ENCODE measurements around the gene ITGAV. TPM values are rescaled to one million over a fixed set of nuclear protein-coding genes. Genes with fewer than 3 reads are reported as not detected.

ITGAV gene
- total RNA-seq, 1 donor from 2014 or later, result 188 TPM

DNA sequence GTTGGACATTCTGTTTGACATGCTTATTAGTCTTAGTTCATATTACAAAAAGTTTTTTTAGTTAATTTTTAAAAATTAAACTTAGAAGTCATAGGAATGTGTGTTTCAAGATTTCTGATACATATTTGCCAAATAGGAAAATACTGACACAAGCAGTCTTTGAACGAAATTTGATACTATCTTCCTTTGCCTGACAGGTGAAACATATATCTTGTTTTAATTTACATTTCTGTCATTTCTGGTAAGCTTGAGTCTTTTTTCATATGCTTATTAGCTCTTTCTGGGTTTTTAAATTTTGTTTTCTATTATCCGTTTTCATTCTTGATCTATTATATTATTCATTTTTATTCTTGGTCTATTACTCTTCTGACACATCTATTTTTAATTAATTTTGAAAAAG, 24.5 kb downstream of the ITGAV start:
- no peak for DNase-seq

DNA sequence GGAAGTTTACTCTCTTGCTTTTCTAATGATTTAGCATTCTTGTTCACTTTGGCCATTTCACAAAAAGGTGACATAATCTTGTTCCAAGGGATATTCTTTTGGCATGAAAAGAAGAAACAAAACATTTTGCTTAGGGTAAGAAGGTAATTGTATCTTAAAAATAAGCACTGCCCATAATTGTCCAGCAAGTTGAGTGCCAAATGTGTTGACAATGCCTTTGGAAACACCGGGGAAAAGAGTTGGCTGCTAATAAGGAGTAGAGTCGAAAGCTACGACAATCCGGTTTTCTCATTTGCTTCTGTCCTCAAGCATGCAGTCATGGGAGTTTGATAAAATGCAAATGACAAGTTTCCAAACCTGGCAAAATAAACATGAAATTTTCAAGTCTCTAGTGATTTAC, 27.3 kb downstream of the ITGAV start:
- no peak for DNase-seq

DNA sequence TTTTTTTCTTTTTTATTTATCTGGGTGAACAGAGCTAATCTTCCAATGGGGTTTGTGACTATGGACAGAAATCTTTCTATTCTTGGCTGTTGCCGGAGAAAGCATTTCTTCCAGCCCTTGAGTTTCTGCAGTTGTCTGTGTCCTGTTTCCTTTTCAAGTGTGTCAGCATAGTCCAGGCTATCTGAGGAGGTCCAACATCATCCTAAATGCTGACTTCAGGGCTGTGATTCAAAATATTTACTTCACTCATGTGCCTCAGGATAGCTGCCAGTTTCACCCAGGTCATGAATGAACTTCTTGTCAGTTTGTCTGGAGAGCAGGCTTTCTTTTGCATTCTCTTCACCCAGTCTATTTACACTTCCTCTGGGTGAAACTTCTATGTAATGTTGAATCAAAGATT, 27.9 kb downstream of the ITGAV start:
- DNase-seq, result no peak

DNA sequence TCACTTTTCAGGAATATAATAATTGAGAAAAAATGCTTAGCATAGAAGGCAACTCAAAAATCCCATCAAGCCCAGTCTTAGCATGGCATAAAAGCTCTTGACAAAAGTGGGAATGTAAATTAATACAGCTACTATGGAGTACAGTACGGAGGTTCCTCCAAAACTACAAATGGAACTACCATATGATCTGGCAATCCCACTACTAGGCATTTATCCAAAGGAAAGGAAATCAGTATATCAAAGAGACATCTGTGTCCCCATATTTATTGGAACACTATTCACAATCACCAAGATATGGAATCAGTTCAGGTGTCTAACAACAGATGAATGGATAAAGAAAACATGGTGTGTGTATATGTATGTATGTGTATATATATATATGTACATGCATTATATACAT, 28.8 kb downstream of the ITGAV start:
- no peak for DNase-seq

DNA sequence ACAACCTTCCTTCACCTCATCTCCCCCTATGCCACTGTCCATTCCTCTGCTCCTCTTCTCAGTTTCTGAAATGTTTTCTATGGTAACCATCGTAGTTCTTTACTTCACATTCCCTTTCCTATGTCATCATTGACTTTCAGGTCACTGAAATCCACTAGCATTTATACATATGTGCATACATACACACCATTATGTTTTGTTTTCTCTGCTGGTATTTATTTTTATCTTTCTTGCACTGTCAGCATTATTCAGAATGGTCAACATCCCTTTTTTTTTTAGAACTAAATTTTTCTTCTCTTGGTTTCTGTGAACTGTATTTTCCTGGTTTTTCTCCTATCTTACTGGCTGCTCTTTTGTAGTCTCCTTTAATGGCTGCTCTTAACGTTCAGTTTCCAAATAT, 33.2 kb downstream of the ITGAV start:
- DNase-seq, result no peak

DNA sequence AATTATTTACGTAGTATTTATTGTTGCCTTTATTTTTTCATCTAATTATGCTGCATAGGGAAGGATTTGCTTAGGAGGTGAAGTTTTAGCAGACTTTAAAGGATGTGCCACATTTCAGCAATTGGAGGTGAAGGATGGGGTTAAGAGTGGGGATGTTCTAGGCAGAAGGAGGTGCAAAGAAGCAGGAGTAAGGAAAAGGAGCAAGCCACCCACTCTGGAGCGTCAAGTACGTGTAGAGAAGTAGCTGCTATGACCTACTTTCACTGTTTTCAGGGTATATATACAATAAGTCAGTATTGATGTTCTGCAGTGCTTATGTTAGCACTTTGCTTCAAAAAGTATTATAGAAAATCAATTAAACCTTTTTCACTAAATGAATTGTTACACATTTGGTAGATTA, 34.4 kb downstream of the ITGAV start:
- no peak for DNase-seq

DNA sequence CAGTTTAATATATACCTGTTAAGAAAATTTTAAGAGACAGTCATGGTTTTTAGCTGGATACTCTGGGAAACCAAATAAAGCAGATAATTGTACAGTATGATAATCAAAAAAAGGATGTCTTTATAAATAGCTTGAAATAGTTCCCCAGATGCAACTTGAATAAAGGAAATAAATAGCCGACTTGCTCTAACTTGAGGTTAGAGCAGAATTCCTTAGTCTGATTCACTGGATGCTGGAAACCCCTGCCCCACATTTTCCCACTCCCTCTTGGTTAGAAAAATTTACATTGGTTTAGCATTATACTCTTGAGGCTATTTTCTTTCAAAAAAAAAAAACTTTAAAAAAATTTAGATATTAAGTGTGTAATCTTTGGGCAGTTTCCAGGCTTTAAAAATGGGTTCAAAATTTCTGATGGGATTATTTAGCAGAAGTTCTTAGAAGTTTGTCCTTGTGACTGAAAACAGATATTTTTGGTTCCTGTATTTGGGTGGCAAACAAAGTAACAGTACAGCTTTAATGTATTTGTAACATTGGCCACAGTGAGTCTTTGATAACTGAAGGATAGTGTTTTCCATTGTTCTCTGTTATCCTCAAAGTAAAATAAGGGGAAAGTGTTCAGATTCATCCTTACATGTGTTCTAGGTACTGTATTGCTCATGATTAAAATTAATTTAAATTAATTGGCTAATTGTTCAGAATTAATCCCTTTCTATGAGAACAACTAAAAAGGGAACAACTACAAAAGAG, 39.6 kb downstream of the ITGAV start:
- no peak for DNase-seq

DNA sequence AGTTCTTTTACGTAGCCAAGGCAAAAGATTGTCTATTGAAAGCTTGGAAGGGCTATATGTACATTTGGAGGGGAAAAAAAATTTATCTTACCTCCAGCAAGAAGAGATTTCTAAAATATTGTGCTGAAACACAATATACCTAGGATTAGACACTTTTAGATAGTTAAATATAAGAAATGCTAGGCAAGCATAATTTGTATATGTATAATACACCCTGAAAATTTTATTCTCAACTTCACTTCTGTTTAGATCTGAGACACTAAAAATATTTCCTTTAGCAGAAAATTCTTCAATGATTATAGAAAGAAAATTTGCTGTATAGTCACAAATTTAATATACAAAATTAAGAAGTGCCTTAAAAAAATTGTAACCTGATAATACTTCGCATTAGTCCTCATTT, 42.6 kb downstream of the ITGAV start:
- no peak for DNase-seq

DNA sequence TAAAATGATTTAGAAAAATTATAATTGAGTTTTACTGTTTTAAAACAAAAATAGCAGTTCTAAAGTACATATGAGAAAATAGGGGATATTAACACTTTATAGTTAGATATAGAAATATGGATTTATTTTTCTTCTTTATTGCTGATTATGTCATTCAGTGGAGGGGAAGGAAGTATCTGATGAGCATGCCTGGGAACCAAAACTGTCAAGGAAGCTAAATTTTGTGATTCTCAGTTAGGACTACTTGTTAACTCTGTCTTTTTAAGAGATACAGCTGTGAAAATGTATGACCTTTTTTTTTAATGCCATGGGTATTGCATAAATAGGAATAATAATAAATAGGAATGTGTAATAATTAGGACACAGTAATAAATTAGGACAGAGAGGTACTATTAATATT, 44.8 kb downstream of the ITGAV start:
- peak; percentile 17 for DNase-seq

DNA sequence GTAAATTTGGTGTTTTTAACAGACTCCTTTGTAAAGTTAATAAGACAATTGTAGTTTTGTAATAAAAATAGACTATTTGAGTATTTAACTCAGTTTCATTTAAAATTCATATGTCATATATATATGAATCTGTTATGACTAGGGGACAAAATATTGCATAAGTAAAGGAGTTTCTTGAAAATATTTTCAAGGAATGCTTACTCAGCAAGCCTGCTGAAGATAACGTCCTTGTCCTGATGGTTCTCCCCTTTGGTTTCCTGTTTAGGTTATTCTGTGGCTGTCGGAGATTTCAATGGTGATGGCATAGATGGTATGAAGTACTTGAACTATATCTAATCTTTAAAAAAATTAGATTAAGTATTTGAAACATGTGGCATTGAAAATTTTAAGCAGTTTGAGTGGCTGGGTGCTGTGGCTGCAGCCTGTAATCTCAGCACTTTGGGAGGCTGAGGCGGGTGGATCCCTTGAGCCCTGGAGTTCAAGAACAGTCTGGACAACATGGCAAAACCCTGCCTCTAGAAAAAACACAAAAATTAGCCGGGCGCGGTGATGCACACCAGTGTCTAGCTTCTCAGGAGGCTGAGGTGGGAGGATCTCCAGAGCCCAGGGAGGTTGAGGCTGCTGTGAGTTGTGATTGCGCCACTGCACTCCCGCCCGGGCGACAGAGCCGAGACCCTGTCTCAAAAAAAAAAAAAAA, 47.1 kb downstream of the ITGAV start:
- no peak for DNase-seq

DNA sequence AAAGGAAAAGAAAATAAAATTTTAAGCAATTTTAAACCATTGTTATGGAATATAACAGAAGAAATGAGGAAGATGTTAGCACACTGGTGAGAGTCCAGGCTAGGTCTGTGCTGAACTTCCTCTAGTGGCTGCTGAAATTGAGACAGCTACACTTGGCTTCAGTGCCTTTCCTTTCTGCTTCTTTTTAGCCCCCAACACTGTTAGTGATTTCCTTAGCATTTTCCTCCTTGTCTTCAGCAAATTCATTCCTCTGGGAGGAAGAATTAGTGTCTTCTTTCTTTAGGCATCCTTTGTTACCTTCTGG, 47.6 kb downstream of the ITGAV start:
- no peak for DNase-seq

DNA sequence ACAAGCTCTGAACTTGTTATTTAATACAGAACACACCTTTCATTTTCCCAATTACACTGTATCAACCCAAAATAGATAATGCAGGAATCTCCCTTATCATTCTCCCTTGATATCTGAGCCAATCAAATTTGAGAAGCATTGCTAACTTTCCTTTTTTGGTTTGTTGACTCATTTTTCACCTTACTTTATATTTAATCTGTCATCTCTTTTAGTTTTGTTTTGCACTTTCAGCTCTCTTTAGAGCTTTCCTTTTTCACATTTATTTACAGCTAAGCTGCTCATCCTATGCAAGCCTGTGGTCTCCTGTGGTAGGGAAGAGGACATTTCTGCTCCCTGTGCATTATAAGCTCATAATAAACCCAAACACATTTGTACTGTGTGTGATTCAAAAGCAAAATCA, 50.1 kb downstream of the ITGAV start:
- no peak for DNase-seq

DNA sequence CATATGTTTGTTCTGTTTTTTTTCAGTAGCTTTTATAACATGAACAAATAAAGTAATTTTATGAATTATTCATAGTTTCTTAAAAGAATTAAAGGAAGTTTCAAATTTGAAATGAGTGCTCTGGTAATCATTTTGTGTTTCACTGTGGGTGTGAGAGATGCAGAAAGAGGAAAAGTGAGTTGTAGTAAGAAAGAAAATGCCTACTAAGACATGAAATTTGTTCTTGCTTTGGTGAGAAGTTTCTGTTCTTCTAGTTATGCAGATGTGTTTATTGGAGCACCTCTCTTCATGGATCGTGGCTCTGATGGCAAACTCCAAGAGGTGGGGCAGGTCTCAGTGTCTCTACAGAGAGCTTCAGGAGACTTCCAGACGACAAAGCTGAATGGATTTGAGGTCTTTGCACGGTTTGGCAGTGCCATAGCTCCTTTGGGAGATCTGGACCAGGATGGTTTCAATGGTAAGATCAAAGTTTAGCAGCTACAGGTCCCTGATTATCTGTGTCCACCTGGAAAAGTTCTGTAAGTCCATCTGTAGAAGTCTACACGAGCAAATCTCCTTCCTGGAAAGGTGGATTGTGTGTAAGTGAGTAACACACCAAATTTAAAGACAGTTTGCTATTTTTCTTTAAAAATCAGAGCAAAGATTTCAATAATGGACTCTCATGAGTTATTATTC, 51.4 kb downstream of the ITGAV start:
- no peak for DNase-seq

DNA sequence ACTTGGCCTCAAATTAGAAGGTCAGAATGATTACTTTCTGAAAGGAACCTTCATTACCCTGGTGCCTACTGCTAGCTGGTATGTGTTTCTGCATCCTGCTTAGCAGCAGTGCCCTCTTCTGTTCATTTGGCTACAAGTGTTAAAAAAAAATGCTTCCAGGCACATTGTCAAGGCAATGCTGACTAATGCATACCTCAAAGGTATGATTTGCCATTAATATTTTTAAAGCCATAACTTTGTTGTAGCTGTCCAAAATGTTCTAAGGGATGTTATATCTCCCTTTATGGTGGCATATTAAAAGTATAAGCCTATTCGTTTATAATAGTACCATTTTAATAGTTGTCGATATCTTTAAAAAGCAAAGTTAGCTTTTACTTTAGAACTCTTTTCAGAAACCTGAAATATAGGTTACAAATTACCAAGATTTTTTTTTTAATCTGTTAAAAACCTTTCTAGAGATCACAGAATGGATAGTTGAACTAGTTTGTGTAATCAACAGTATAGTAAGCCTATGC, 52.0 kb downstream of the ITGAV start:
- DNase-seq, result peak; percentile 87

DNA sequence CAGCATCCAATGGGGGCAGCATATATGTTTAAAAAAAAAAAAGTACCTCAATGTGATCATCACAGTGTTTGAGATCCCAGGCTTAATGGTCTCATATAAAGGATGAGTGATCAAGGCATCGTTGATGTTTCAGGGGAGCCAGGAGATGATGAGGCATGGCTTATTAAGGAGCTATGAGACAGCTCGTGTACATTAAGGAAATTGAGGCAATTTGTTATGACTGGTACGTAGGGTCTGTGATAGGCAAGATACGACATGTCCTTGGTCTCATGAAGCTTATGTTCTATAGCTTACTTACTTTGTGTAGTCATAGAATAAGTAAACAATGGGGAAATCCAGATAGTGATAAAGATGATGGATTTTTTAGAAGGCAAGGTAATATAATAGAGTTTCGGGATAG, 54.9 kb downstream of the ITGAV start:
- no peak for DNase-seq

DNA sequence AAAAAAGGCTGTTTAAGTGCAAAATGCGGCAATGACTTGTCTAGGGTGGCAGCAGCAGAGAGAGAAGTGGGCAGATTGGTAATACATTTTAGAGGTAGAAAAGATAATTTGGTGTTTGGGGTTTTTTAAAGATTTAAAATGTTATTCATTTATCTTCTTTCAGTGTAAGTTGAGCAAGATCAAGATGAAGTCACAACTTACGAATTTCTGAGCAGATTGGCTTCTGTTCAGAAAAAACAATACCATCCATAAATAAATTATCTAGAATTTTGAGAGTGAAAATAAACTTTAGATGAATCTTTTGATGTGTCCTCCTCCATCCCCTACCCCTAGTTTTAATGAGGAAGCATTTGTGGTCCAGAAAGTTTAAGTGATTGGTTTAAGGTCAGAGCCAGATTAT, 56.1 kb downstream of the ITGAV start:
- no peak for DNase-seq

DNA sequence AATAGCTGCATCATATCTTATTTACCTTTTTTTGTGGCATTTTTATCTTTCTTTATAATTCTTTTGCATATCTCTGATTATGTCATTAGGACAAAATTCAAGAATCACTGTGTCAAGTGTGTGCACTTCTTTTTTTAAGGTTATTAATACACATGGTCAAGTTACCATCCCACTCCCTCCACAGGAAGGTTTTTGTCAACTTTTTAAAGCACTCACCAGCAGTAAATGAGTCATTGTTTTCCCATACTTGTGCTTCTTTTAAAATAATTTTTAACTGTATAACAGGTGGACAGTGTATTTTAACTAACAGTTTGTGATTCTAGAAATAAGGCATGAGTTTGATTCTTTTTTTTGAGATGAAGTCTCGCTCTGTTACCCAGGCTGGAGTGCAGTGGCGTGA, 58.3 kb downstream of the ITGAV start:
- DNase-seq, result no peak

DNA sequence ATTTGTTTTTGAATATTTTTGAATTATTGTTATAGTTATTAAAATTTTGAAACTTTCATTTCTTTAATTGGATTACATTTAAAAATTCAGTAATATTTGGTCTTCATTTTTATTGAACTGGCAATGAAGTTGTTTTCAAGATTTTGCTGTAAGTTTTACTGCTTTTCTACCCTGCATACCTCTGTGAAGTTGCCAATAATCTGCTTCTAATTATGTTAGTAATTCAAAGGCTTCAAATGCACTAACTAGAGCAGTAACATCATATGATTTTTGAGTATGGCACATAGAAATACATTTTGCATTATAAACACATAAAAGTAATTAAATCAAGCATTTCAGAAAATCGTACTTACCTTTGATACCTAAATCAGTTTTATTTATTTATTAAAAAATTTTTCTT, 63.7 kb downstream of the ITGAV start:
- DNase-seq, result no peak

DNA sequence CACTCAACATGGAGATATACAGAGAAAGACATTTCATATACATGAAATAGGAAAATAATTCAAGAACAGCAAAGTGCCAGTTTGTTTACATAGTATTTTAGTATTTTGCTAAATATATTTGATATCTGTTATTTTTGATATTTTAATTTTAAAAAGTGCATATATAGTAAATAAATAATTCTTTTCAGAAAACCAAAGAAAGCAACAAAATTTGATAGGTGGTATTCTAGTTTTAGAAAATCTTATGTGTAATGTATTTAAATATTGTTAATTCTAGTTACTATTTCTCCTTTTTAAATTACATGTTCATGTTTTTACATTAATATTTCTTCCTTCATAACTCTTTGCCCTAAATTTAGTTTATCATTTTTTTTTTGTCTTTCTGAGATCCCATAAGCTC, 69.5 kb downstream of the ITGAV start:
- DNase-seq, result no peak

DNA sequence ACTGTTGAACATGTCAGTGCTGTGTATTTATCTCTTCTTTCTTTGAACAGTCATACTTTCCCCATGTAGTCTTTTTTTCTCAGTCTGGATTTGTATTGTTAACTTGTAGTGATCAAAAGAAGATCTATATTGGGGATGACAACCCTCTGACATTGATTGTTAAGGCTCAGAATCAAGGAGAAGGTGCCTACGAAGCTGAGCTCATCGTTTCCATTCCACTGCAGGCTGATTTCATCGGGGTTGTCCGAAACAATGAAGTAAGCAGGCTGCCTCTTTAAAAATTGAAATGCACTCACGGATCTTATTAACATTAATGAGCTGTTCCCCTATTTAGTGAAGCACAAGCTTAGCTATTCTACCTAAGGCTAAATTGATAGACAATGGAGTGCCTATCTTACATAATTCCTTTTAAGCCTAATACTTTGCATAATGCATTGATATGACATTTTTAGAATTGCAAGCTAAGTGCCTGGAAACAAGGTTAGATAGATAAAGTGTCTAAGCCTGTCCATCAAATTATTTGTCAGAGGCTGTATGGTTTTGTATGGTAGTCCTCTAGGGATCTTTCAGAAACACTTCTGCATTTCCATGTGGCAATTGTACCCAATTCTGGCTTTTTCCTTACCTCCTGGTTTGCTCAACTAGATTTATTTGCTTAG, 74.7 kb downstream of the ITGAV start:
- DNase-seq, result no peak

DNA sequence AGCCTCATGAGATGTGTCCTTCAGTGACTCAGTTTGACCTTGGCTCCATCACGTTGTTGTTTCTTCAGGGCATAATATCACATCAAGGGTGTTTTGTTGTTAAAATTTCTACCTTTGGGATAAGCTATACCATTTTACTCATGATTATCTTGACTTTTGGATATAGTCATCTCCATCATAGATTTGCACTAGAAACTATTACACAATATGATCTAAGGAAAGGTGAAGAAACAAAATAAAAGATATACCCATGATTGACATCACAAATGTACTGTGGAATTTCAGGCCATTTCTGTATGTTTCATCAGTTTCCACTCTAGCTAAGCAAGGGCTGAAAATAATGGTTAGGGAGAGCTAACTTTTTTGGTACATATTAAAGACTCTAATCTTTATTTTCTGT, 79.3 kb downstream of the ITGAV start:
- no peak for DNase-seq

DNA sequence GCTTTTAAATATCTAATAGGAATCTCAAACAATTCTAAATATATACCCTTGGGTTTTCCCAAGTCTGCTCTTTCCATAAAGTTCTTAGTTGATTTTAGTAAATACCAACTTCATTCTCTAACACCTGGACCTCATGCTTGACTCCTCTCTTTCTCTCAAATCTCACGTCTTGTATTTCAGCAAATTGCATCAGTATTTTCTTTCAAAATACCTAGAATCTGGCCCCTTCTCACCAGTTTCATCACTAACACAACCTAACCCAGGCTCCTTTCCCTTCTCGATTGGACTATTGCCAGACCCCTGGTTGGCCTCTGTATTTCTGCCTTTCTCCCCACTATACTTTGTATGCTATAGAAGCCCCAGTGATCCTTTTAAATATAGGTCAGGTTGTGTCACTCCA, 81.0 kb downstream of the ITGAV start:
- no peak for DNase-seq

DNA sequence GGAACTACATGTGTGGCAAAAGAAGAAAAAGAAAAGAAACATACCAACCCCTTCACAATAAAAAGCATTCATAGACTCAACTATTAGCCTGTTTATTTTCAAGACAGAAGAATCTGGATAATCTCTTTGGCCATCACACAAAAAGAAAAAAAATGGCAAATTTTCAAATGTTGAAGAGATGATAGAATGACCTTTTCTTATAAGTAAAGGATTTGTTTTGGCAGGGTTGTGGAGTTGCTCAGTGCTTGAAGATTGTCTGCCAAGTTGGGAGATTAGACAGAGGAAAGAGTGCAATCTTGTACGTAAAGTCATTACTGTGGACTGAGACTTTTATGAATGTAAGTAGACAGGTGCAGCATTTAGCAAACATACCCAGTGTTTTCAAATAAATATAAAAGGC, 85.5 kb downstream of the ITGAV start:
- DNase-seq, result no peak

DNA sequence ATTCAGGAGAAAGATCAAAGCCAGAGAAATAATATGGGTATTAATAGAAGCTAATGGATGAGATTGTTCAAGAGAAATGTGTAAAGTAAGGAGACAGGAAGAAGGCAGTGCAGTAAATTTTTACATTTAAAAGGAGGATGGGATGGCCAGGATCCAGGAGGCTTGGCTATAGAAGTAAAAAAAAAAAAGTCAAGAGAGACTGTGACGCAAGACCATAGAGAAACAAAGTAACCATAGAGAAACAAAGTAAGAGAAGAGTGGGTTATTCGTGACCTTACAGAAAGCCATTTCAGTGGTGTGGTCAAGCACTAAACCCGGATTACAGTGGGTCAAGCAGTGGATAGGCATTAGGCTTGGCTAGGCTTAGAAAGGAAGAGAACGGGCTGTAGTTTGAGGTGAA, 93.5 kb downstream of the ITGAV start:
- no peak for DNase-seq

Data from dermis blood vessel endothelial cell (primary cell).